HG02840 (cell line): Measurements from ENCODE around the gene ALDH3A2.
"Not testable (repeated sequence)": the region's sequence is repeated elsewhere in the genome, so short reads cannot be mapped to it uniquely, and the experiment has no call there.

Experiments used
- ATAC-seq: cut with Tn5 transposase; IDR thresholded peaks from one replicate; pipeline ENCODE4 v1.9.1; 2021; ENCODE audit warnings: mild to moderate bottlenecking, moderate library complexity, moderate number of reproducible peaks; ENCODE audit not compliant: unreplicated experiment, low FRiP score

ALDH3A2 gene

GRCh38 chr17:19676896-19677295 lies 28.3 kb downstream of the ALDH3A2 start:
- no peak for ATAC-seq

- no peak for ATAC-seq
Measured at GRCh38 chr17:19677736-19678379, 29.3 kb downstream of the ALDH3A2 start.

- ATAC-seq, result no peak
Measured at GRCh38 chr17:19678581-19679453, 30.3 kb downstream of the ALDH3A2 start.

- no peak for ATAC-seq
Measured at GRCh38 chr17:19683117-19683516, 34.6 kb downstream of the ALDH3A2 start.

- ATAC-seq, result not testable (repeated sequence)
Measured at GRCh38 chr17:19684909-19685580, 36.5 kb downstream of the ALDH3A2 start.

GRCh38 chr17:19686400-19687090 lies 38.0 kb downstream of the ALDH3A2 start:
- no peak for ATAC-seq

GRCh38 chr17:19702217-19702641 lies 53.7 kb downstream of the ALDH3A2 start:
- ATAC-seq, result no peak

GRCh38 chr17:19703106-19703827 lies 54.7 kb downstream of the ALDH3A2 start:
- ATAC-seq, result no peak

- ATAC-seq, result no peak
Measured at GRCh38 chr17:19703828-19704613, 55.5 kb downstream of the ALDH3A2 start.

GRCh38 chr17:19705201-19705600 lies 56.6 kb downstream of the ALDH3A2 start:
- ATAC-seq, result no peak

GRCh38 chr17:19705771-19706770 lies 57.5 kb downstream of the ALDH3A2 start:
- no peak for ATAC-seq

- ATAC-seq, result no peak
Measured at GRCh38 chr17:19706791-19707727, 58.5 kb downstream of the ALDH3A2 start.

GRCh38 chr17:19707728-19708221 lies 59.2 kb downstream of the ALDH3A2 start:
- no peak for ATAC-seq

GRCh38 chr17:19708431-19709175 lies 60.1 kb downstream of the ALDH3A2 start:
- ATAC-seq, result no peak

- ATAC-seq, result no peak
Measured at GRCh38 chr17:19709841-19710240, 61.3 kb downstream of the ALDH3A2 start.

- ATAC-seq, result no peak
Measured at GRCh38 chr17:19712436-19713004, 64.0 kb downstream of the ALDH3A2 start.
